ENCODE results near the gene C5orf15.

Gene C5orf15

GRCh38 chr5:133919148-133920136 lies 49.0 kb downstream of the C5orf15 start:
- DNase-seq = no peak

- DNase-seq = no peak
Observed at GRCh38 chr5:133918731-133919130, 49.7 kb downstream of the C5orf15 start.

- no peak for DNase-seq
Observed at GRCh38 chr5:133918316-133918715, 50.1 kb downstream of the C5orf15 start.

GRCh38 chr5:133917785-133918184 lies 50.6 kb downstream of the C5orf15 start:
- DNase-seq = no peak

- no peak for DNase-seq
Observed at GRCh38 chr5:133916914-133917313, 51.5 kb downstream of the C5orf15 start.

GRCh38 chr5:133916479-133916878 lies 51.9 kb downstream of the C5orf15 start:
- no peak for DNase-seq

- no peak for DNase-seq
Observed at GRCh38 chr5:133914434-133914833, 54.0 kb downstream of the C5orf15 start.

GRCh38 chr5:133913413-133914155 lies 54.8 kb downstream of the C5orf15 start:
- DNase-seq = no peak

- DNase-seq = no peak
Observed at GRCh38 chr5:133912951-133913350, 55.5 kb downstream of the C5orf15 start.

- DNase-seq = no peak
Observed at GRCh38 chr5:133910571-133910970, 57.9 kb downstream of the C5orf15 start.

- no peak for DNase-seq
Observed at GRCh38 chr5:133909603-133910002, 58.8 kb downstream of the C5orf15 start.

- no peak for DNase-seq
Observed at GRCh38 chr5:133907075-133907474, 61.4 kb downstream of the C5orf15 start.

- DNase-seq = no peak
Observed at GRCh38 chr5:133906303-133906702, 62.1 kb downstream of the C5orf15 start.
